HepG2 (cell line): ENCODE data around the gene NT5C1A. TPM values are rescaled to one million over a fixed set of nuclear protein-coding genes. Genes with fewer than 3 reads are reported as not detected.

Experiments used
- EZH2 ChIP-seq: conservative IDR thresholded peaks from 2 replicates; pipeline ENCODE4 v1.6.1; 2012; ENCODE audit warnings: mild to moderate bottlenecking, low read depth, low read length, moderate library complexity
- NFRKB ChIP-seq: fragments of 450-650 bp; IDR thresholded peaks from 2 replicates; pipeline ENCODE4 v1.6.1; 2017
- NR3C1 ChIP-seq: sonication (generic); formaldehyde crosslinking; IDR thresholded peaks from 2 replicates; pipeline ENCODE4 v1.4.0; 2020; ENCODE audit warnings: missing genetic modification reagents
- RXRB ChIP-seq: IDR thresholded peaks from 2 replicates; pipeline ENCODE4 v1.6.1; 2016; ENCODE audit warnings: borderline replicate concordance, missing genetic modification reagents, missing compliant biosample characterization
- ZFP36L1 ChIP-seq: sonication (generic); formaldehyde crosslinking; IDR thresholded peaks from 2 replicates; pipeline ENCODE4 v1.8.0; 2022; ENCODE audit warnings: mild to moderate bottlenecking, missing genetic modification reagents, moderate library complexity
- ZNF136 ChIP-seq: sonication (generic); formaldehyde crosslinking; IDR thresholded peaks from 2 replicates; pipeline ENCODE4 v1.8.1; 2022; ENCODE audit warnings: low read depth, mild to moderate bottlenecking, moderate library complexity, missing genetic modification reagents
- ZNF382 ChIP-seq: sonication (generic); formaldehyde crosslinking; IDR thresholded peaks from 2 replicates; pipeline ENCODE4 v1.5.0; 2020; ENCODE audit warnings: missing genetic modification reagents, mild to moderate bottlenecking, borderline replicate concordance
- ZNF678 ChIP-seq: sonication (generic); formaldehyde crosslinking; IDR thresholded peaks from 2 replicates; pipeline ENCODE4 v1.4.0; 2020; ENCODE audit warnings: mild to moderate bottlenecking, missing genetic modification reagents
- polyA plus RNA-seq, 8 experiments: library from polyadenylated mRNA; depleted of rRNA in 3 of 8; stranded (reverse) in 7 of 8; unstranded in 1 of 8; fragments of >200 nt; fragmentation: Illumina TruSeq in 4 of 8; extraction: Trizol in 4 of 8; gene quantifications; 2 replicates each; pipeline versions ENCODE4 v1.2.1 to v1.2.3, GENCODE V29; 2011 to 2016; ENCODE audit warnings: low read depth in 4 of 8, missing spikeins in 1 of 8, mixed read lengths in 1 of 8; ENCODE audit not compliant: insufficient read depth in 1 of 8
- total RNA-seq, 5 experiments: library from RNA; depleted of rRNA; stranded (reverse); fragments of >200 nt; fragmentation: Illumina TruSeq; extraction: Trizol; gene quantifications; 2 replicates each; pipeline ENCODE4 v1.2.3, GENCODE V29; 2016; ENCODE audit warnings: low read depth in 1 of 5
- TF ChIP-seq, protein P1 (sequence below): sonication (generic); formaldehyde crosslinking; IDR thresholded peaks from 2 replicates; pipeline ENCODE4 v1.5.0; 2020; ENCODE audit warnings: mild to moderate bottlenecking, missing genetic modification reagents, borderline replicate concordance
- TF ChIP-seq, protein P2 (sequence below): sonication (generic); formaldehyde crosslinking; IDR thresholded peaks from 2 replicates; pipeline ENCODE4 v1.9.0; 2021; ENCODE audit warnings: missing genetic modification reagents, borderline replicate concordance
- TF ChIP-seq, protein P3 (sequence below): sonication (generic); formaldehyde crosslinking; IDR thresholded peaks from 2 replicates; pipeline ENCODE4 v1.4.0; 2020; ENCODE audit warnings: missing genetic modification reagents
- TF ChIP-seq, protein P4 (sequence below): IDR thresholded peaks from 2 replicates; pipeline ENCODE4 v1.6.1; 2016; ENCODE audit warnings: low read depth, control low read depth
- TF ChIP-seq, protein P5 (sequence below): sonication (generic); formaldehyde crosslinking; IDR thresholded peaks from 2 replicates; pipeline ENCODE4 v1.5.1; 2020; ENCODE audit warnings: mild to moderate bottlenecking, moderate library complexity, missing genetic modification reagents

Gene NT5C1A
- total and polyA plus RNA-seq, 2 of the 13 experiments (the other 11 are each of a cell fraction or from before 2014, with no cell fraction given), result not detected

DNA sequence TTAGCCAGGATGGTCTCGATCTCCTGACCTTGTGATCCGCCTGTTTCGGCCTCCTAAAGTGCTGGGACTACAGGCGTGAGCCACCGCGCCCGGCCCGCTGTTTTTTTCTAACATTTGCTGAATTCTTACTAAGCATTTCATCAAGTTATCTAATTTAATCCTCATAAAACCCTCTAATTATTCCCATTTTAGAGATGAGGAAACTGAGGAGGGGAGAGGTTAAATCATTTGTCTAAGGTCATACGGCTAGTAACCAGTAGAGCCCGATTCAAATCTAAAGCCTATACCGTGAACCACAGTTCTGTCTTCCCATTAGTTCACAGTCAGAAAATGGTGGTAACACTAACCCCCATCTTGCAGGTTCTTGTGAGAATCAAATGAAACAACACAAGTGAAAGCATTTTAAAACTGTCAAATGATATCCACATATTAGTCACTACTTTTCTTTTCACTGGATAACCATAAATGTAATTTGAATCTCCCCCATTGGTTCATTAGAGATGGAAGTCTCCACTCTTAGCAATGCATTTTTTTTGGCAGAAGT, 43.0 kb downstream of the NT5C1A start (continued):
- TF ChIP-seq, protein P1, sequence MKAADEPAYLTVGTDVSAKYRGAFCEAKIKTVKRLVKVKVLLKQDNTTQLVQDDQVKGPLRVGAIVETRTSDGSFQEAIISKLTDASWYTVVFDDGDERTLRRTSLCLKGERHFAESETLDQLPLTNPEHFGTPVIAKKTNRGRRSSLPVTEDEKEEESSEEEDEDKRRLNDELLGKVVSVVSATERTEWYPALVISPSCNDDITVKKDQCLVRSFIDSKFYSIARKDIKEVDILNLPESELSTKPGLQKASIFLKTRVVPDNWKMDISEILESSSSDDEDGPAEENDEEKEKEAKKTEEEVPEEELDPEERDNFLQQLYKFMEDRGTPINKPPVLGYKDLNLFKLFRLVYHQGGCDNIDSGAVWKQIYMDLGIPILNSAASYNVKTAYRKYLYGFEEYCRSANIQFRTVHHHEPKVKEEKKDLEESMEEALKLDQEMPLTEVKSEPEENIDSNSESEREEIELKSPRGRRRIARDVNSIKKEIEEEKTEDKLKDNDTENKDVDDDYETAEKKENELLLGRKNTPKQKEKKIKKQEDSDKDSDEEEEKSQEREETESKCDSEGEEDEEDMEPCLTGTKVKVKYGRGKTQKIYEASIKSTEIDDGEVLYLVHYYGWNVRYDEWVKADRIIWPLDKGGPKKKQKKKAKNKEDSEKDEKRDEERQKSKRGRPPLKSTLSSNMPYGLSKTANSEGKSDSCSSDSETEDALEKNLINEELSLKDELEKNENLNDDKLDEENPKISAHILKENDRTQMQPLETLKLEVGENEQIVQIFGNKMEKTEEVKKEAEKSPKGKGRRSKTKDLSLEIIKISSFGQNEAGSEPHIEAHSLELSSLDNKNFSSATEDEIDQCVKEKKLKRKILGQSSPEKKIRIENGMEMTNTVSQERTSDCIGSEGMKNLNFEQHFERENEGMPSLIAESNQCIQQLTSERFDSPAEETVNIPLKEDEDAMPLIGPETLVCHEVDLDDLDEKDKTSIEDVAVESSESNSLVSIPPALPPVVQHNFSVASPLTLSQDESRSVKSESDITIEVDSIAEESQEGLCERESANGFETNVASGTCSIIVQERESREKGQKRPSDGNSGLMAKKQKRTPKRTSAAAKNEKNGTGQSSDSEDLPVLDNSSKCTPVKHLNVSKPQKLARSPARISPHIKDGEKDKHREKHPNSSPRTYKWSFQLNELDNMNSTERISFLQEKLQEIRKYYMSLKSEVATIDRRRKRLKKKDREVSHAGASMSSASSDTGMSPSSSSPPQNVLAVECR (CRISPR knock-in tag), result no peak
- TF ChIP-seq ZFP36L1 (no peak), ZNF136 (CRISPR knock-in tag) (no peak), RXRB (CRISPR knock-in tag) (no peak), NR3C1 (no peak), ZNF382 (no peak), ZNF678 (no peak), NFRKB (no peak), EZH2 (no peak)
- TF ChIP-seq, protein P2, sequence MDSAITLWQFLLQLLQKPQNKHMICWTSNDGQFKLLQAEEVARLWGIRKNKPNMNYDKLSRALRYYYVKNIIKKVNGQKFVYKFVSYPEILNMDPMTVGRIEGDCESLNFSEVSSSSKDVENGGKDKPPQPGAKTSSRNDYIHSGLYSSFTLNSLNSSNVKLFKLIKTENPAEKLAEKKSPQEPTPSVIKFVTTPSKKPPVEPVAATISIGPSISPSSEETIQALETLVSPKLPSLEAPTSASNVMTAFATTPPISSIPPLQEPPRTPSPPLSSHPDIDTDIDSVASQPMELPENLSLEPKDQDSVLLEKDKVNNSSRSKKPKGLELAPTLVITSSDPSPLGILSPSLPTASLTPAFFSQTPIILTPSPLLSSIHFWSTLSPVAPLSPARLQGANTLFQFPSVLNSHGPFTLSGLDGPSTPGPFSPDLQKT, result no peak
- TF ChIP-seq, protein P3, sequence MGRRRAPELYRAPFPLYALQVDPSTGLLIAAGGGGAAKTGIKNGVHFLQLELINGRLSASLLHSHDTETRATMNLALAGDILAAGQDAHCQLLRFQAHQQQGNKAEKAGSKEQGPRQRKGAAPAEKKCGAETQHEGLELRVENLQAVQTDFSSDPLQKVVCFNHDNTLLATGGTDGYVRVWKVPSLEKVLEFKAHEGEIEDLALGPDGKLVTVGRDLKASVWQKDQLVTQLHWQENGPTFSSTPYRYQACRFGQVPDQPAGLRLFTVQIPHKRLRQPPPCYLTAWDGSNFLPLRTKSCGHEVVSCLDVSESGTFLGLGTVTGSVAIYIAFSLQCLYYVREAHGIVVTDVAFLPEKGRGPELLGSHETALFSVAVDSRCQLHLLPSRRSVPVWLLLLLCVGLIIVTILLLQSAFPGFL (CRISPR knock-in tag), result no peak
- TF ChIP-seq, protein P4, sequence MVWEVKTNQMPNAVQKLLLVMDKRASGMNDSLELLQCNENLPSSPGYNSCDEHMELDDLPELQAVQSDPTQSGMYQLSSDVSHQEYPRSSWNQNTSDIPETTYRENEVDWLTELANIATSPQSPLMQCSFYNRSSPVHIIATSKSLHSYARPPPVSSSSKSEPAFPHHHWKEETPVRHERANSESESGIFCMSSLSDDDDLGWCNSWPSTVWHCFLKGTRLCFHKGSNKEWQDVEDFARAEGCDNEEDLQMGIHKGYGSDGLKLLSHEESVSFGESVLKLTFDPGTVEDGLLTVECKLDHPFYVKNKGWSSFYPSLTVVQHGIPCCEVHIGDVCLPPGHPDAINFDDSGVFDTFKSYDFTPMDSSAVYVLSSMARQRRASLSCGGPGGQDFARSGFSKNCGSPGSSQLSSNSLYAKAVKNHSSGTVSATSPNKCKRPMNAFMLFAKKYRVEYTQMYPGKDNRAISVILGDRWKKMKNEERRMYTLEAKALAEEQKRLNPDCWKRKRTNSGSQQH, result no peak
- TF ChIP-seq, protein P5, sequence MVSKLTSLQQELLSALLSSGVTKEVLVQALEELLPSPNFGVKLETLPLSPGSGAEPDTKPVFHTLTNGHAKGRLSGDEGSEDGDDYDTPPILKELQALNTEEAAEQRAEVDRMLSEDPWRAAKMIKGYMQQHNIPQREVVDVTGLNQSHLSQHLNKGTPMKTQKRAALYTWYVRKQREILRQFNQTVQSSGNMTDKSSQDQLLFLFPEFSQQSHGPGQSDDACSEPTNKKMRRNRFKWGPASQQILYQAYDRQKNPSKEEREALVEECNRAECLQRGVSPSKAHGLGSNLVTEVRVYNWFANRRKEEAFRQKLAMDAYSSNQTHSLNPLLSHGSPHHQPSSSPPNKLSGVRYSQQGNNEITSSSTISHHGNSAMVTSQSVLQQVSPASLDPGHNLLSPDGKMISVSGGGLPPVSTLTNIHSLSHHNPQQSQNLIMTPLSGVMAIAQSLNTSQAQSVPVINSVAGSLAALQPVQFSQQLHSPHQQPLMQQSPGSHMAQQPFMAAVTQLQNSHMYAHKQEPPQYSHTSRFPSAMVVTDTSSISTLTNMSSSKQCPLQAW (CRISPR knock-in tag), result no peak
